Stomach (tissue), 19 donors: Measurements from ENCODE around the gene EPB41L3. TPM values are rescaled to one million over a fixed set of nuclear protein-coding genes. Genes with fewer than 3 reads are reported as not detected.

ENCODE experiments used
- DNase-seq, 2 donors: peaks; one replicate each; pipeline versions ENCODE4 v3.0.0 to v3.0.0-alpha.2; 2013 to 2019
- H3K27ac ChIP-seq, 5 donors: fragments of 200-600 bp in 4 of 5; sonication (generic) in 4 of 5; one replicate each; pipeline ENCODE4 v1.5.1; 2013 to 2019; ENCODE audit warnings: mild to moderate bottlenecking in 1 of 5, moderate library complexity in 1 of 5
- H3K27me3 ChIP-seq, 3 donors: fragments of 200-600 bp; sonication (generic); one replicate each; pipeline ENCODE4 v1.5.1; 2017 to 2019; ENCODE audit warnings: mixed run types in 1 of 3
- H3K36me3 ChIP-seq, 4 donors: fragments of 200-600 bp; sonication (generic); 1 replicate in 3 of 4; 2 replicates in 1 of 4; pipeline ENCODE4 v1.5.1; 2016 to 2019
- H3K4me1 ChIP-seq, 4 donors: fragments of 200-600 bp; sonication (generic); one replicate each; pipeline ENCODE4 v1.5.1; 2016 to 2019
- H3K4me3 ChIP-seq, 4 donors: fragments of 200-600 bp; sonication (generic) in 3 of 4; one replicate each; pipeline ENCODE4 v1.5.1; 2016 to 2019; ENCODE audit warnings: mild to moderate bottlenecking in 1 of 4
- H3K9me3 ChIP-seq, 4 donors: fragments of 200-600 bp; sonication (generic); one replicate each; pipeline ENCODE4 v1.5.1; 2016 to 2019
- CTCF ChIP-seq, 7 experiments: fragments of 450-650 bp in 4 of 7; fragments of 200-600 bp in 3 of 7; sonication (generic) in 3 of 7; IDR thresholded peaks; one replicate each; pipeline ENCODE4 v1.5.1; 2016 to 2019; ENCODE audit warnings: antibody characterized with exemption in 7 of 7, control low read depth in 2 of 7, mild to moderate bottlenecking in 1 of 7
- EP300 ChIP-seq: sonication (generic); formaldehyde crosslinking; IDR thresholded peaks from one replicate; pipeline ENCODE4 v1.6.1; 2017; ENCODE audit warnings: antibody characterized with exemption
- POLR2A ChIP-seq, 4 donors: fragments of 450-650 bp; IDR thresholded peaks; one replicate each; pipeline ENCODE4 v1.6.1; 2016; ENCODE audit warnings: antibody characterized with exemption in 4 of 4, control low read depth in 2 of 4, mild to moderate bottlenecking in 1 of 4, moderate library complexity in 1 of 4
- POLR2AphosphoS5 ChIP-seq, 3 donors: sonication (generic); formaldehyde crosslinking; IDR thresholded peaks; one replicate each; pipeline ENCODE4 v1.6.1; 2016; ENCODE audit warnings: antibody characterized with exemption in 3 of 3
- WGBS, 5 donors: extraction: QIAGEN DNeasy Blood & Tissue Kit in 3 of 5; methylation state at CpG; one replicate each; pipeline versions ENCODE4 v1.1.5 to v1.1.7; 2013 to 2018; 5-methylcytosine and 5-hydroxymethylcytosine counted together
- intact Hi-C: fragments of 100-400 bp; cut with DNase I; formaldehyde crosslinking; loops from one replicate; pipeline ENCODE4 v1.15.1; 2023; ENCODE audit warnings: low total_unique reads
- long read RNA-seq, 10 donors: transcript quantifications; one replicate each; lab custom pipeline, GENCODE V29; 2026
- polyA plus RNA-seq, 3 donors: library from polyadenylated mRNA; stranded (reverse); fragments of 200-250 nt; gene quantifications; one replicate each; pipeline ENCODE4 v1.2.3, GENCODE V29; 2013
- total RNA-seq, 5 donors: library from RNA; depleted of rRNA; stranded (reverse); fragments of >200 nt; gene quantifications; one replicate each; pipeline versions ENCODE4 v1.1.0 to v1.2.3, GENCODE V29; 2014 to 2016
- donor health status: healthy with polysubstance abuse.
- donor health status: Bipolar disorder and iron deficiency.
- donor health status: healthy.

Gene EPB41L3
- 100 to 1,000 TPM in 1 of 5 donors, 10 to 100 TPM in 3, 1 to 10 TPM in 1; 9.8 to 120 (median 39.3) TPM for total RNA-seq
- 1 to 10 TPM; 3.5 to 7.9 (median 6.4) TPM for polyA plus RNA-seq
- long read RNA-seq, donor 1: 0 reads
- long read RNA-seq, donor 2: 0 reads
- long read RNA-seq, donor 3: 0 reads
- long read RNA-seq, donor 4: 0 reads
- long read RNA-seq, donor 5, partial matches to known transcripts: 0 of 3 reads
- long read RNA-seq, donor 5, other reads (novel, unspliced or antisense): 0 of 3 reads
- long read RNA-seq, donor 6, partial matches to known transcripts: 0 of 2 reads
- long read RNA-seq, donor 6, other reads (novel, unspliced or antisense): 0 of 2 reads
- long read RNA-seq, donor 7: 0 reads
- long read RNA-seq, donor 8: 0 reads
- long read RNA-seq, donor 9, partial matches to known transcripts: 0 of 1 reads
- long read RNA-seq, donor 9, other reads (novel, unspliced or antisense): 0 of 1 reads
- long read RNA-seq, donor 10, partial matches to known transcripts: 0 of 1 reads
- long read RNA-seq, donor 10, other reads (novel, unspliced or antisense): 0 of 1 reads

GRCh38 chr18:5543773-5544389 lies at the start of gene EPB41L3:
EPB41L3 (minus strand) TSS chr18:5543997; CDS start chr18:5489183, 54,814 bp downstream.
- H3K27me3 ChIP-seq: peaks cover 0 to 54% (median 21%) of the 10 kb centered on the region in 3 donors
- DNase-seq: peak in 1 of 2 donors; percentile 64
- peak within 1 kb of the TSS; percentile 49 to 64 (median 50) for H3K4me3 ChIP-seq
- no peaks in the 10 kb centered on the region for H3K36me3 ChIP-seq
- WGBS, 5 donors: 0 to 4% (median 2%) methylated on average over 14 to 57 of the region's 57 CpGs
- intact Hi-C loops: no loop called here
- H3K9me3 ChIP-seq: no peaks in the 10 kb centered on the region
- H3K4me1 ChIP-seq: peaks cover 0 to 26% (median 12%) of the 10 kb centered on the region in 4 donors
- H3K27ac ChIP-seq: peak within 1 kb of the TSS; percentile 17 to 77 (median 62)
- TF ChIP-seq POLR2A (IDR thresholded peaks at IDR 0.05) (no peak), POLR2AphosphoS5 (IDR thresholded peaks at IDR 0.05) (peak in 2 of 3 donors; percentile 5 to 8)

- no peaks in the 10 kb centered on the region for H3K36me3 ChIP-seq
These were observed 44.7 kb upstream of the EPB41L3 start for GRCh38 chr18:5588529-5588928.

GRCh38 chr18:5585653-5586052 lies 41.9 kb upstream of the EPB41L3 start:
- H3K36me3 ChIP-seq: no peaks in the 10 kb centered on the region
- no peaks in the 10 kb centered on the region for H3K4me1 ChIP-seq
- DNase-seq: no peak
- no peak overlapping the region for H3K4me3 ChIP-seq
- no peak overlapping the region for H3K27ac ChIP-seq
- WGBS, 5 donors: 67 to 74% (median 69%) methylated on average over 2 to 3 of the region's 3 CpGs
- intact Hi-C loops: no loop called here
- no peak for TF ChIP-seq CTCF (IDR thresholded peaks at IDR 0.05)
- TF ChIP-seq EP300: no peak
- no peak for TF ChIP-seq POLR2AphosphoS5 (IDR thresholded peaks at IDR 0.05)
- TF ChIP-seq POLR2A (IDR thresholded peaks at IDR 0.05): no peak
- no peaks in the 10 kb centered on the region for H3K27me3 ChIP-seq
- H3K9me3 ChIP-seq: peaks cover 0 to under 1% (median 0%) of the 10 kb centered on the region in 4 donors

More at GRCh38 chr18:5588529-5588928, 44.7 kb upstream of the EPB41L3 start:
- Histone ChIP-seq H3K9me3 (peaks cover 0 to 17% (median 4%) of the 10 kb centered on the region in 4 donors), H3K4me3 (no peak overlapping the region), H3K27me3 (no peaks in the 10 kb centered on the region), H3K27ac (no peak overlapping the region), H3K4me1 (no peaks in the 10 kb centered on the region)
- DNase-seq: no peak
- intact Hi-C loops: no loop called here
- TF ChIP-seq POLR2AphosphoS5 (IDR thresholded peaks at IDR 0.05): no peak
- no peak for TF ChIP-seq EP300
- TF ChIP-seq CTCF (IDR thresholded peaks at IDR 0.05): no peak
- TF ChIP-seq POLR2A (IDR thresholded peaks at IDR 0.05): no peak

- Histone ChIP-seq H3K36me3 (no peaks in the 10 kb centered on the region), H3K9me3 (no peaks in the 10 kb centered on the region), H3K4me3 (no peak overlapping the region), H3K4me1 (no peaks in the 10 kb centered on the region), H3K27me3 (no peaks in the 10 kb centered on the region), H3K27ac (no peak overlapping the region)
- 82 to 88% (median 85%) methylated on average over 7 of the region's 7 CpGs for WGBS, 5 donors
- DNase-seq: no peak
- intact Hi-C loops: no loop called here
- no peak for TF ChIP-seq POLR2A (IDR thresholded peaks at IDR 0.05)
- no peak for TF ChIP-seq POLR2AphosphoS5 (IDR thresholded peaks at IDR 0.05)
- no peak for TF ChIP-seq EP300
- TF ChIP-seq CTCF (IDR thresholded peaks at IDR 0.05): no peak
These were observed 41.1 kb upstream of the EPB41L3 start for GRCh38 chr18:5584746-5585417.
